GM19452 (cell line): Measurements from ENCODE around the gene TMED4.
"Not testable (repeated sequence)": the region's sequence is repeated elsewhere in the genome, so short reads cannot be mapped to it uniquely, and the experiment has no call there.

Experiments used
- ATAC-seq: cut with Tn5 transposase; IDR thresholded peaks from one replicate; pipeline ENCODE4 v1.9.1; 2021; ENCODE audit not compliant: unreplicated experiment

TMED4 gene

DNA sequence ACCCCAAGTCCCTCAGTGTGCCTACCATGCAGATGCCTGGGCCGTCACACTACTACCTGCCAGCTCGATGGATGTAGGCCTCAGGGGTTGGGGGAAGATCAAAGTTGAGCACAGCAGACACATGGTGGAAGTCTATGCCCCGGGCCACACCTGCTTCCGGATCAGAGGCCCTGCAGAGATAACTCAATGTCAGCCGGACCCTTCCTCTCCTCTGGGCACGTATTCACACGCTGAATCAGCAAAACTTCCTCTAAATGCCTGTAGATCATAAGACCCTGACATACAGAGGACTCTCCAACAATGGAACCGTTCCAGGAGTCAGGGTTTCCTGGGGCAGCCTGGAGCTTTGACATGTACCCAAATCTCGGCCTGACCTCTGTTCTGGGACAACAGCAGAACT lies 12.1 kb downstream of the TMED4 start:
- no peak for ATAC-seq

DNA sequence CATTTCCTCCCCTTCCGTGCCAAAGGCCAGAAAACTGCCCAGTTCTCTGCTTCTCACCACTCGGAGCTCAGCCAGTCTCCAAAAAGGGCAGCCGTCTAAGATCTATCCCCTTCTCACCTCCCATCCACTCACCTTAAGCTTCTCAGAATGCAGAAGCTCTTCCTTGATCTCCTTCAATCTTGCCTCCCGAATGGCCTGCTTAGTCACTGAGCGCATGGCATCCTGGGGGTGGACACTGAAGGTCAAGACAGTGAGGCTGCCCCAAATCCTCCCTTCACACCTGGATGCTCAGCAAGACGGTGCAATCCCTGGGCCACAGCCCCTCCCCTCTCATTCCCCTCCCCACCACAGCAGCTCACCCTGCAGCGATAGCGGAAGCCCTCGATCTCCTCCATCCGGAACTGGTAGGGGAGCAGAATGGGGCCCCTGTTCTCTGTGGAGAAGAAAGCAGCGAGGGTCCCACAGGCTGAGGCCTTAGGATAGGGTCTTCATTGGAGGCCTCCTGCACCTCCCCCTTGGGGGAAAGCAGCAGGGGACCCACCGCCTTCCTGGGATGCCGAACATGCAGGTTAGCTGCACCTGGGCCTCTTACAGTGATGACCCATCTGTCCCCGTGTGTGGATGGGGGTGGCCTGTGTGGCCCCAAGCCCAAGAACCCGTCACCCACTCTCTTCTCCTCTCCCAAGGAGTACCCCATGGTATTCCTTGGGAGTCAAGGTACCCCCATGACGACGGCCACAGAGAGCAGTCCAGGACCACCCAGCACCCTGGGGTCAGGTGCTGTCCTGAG lies 13.1 kb downstream of the TMED4 start:
- no peak for ATAC-seq

DNA sequence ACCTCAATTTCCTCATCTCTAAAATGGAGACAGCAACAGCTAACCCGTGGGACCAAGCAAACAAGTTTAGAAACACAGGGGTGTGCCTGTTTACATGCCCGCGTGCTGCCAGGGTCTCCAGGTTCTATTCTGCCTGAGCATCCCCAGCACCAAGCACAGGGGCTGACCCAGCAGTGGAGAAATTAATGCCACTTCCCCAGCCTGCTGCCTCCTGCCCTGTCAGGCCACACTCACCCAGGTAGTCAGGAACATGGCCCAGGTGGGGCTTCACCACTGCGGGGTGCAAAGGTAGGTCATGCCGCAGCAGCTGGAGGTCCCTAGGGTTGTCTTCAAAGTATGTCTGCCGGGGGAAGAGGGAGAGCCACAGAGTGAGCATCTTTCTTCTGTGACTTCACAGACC lies 14.1 kb downstream of the TMED4 start:
- ATAC-seq: no peak

DNA sequence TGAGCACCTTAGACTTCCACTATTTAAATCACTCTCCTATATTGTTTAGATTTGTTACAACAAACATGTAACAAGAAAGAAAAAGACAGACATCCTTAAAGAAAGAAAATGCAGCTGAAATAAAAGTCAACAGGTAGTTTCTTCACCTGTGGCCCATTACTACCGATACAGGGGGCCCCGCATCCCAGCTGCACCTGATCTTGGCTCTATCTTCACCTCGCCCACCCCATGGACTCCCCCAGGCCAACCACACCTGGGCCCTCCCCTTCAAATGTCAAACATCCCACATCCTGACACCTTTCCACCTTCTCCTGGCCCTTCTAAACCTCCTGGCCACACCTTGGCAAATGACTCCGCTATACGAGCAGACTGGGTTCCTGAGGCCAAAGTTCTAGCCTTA lies 15.4 kb downstream of the TMED4 start:
- ATAC-seq: no peak

DNA sequence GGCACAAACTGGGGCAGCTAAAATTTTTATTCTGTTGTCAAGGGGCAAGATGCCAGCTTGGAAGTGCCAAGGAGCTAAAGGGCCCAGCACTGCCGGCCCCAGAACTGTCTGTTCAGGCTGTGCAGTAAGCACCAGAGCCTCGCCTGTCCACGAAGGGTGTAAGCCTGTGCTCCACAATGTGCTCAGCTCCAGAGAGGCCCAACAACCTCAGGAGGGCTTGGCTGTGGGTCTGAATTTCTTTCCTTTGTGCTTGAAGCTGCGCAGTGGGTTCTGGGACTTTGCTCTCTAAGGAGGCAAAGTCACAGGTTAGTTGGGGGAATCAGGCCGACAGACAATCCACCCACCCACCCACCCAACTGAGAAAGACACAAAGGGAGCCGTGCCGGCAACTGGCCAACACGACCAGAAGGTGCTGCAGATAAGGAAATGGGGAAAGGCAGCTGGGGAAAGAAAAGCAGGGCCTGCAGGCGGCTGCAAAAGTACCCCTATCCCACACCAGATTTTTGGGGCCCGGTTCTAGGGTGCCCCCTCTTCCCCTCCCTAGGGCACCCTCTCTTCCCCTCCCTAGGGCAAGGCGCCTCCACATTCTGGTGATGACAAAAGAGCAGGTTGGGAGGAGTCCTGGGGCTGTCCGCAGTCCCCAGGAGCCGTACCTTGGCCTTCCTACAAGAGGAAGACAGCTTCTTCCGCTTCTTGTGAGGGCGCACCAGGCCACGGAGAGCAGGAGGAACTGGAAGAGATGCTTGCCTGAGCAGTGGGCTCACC lies 16.1 kb downstream of the TMED4 start:
- ATAC-seq: peak; percentile 31

DNA sequence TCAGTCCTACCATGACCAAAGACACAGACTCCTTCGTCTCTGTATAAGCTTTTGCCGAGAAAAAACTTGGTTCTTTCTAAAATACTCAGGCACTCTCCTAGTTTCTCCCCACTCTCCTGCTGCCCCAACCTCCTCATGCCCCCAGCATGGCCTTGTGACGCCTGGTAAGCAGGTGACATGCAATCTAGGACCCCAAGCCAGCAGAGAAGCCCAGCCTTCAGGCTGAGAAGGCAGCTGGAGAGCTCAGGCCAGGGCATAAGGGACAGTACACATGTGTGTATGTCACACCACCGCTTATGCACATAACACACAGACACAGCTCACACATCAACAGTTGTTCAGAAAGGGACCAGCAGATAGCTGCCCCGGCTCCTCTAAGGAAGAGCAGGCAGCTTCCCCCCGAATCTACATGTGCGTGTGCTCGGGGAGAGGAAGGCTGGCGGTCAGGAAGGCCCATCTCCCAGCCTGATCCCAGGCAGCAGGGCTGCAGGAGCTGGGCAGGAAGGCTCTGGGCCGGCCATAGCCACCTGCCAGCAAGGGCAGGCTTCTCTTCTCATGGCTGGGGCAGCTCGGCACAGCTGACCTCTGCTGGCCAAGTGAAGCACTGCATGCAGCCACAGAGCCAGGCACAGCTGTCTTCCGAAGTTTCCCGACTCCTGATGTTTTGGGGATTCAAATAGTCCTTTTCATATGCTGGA lies 16.8 kb downstream of the TMED4 start:
- peak; percentile 73 for ATAC-seq

DNA sequence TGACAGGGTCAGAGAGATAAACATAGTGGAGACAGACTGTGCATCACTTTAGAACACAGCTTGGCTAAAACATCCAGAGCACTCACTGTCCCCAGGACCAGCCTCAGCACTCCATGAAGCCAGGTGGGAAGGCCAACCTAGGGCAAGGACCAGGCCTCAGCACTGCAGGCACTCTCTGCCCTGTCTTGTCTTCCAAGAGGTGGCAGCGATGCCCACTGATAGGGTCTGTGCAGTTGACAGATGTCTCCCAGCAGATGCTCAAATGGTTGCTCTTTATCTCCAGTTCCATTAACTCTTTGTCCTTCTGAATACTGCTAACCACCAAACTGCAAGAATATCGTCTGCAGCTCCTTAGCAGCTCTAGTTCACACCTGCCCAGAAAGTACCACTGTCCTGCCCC lies 17.4 kb downstream of the TMED4 start:
- ATAC-seq: no peak

DNA sequence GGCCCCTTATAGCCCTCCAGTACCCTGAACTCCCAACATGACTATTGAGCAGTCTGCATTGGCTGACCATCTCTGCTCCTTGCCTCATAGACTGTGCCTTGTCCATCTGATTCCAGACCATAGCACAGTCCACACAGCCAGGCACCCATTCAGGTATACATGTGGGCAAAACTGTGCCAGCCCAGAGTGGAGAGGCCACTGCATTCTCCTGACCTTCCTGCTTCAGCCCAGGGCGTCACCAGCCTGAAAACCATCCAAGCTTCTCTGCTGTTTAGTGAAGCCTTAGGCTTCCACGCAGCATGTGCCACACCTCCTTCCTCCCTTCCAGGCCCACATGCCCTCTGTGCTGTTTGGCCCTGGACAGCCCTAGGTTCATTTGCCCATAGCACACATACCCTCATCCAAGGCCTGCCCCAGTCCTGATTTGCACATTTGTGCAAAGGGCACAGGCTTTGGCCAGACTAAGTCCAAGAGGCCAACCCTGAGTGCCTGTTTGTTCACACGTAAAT lies 18.8 kb downstream of the TMED4 start:
- no peak for ATAC-seq

DNA sequence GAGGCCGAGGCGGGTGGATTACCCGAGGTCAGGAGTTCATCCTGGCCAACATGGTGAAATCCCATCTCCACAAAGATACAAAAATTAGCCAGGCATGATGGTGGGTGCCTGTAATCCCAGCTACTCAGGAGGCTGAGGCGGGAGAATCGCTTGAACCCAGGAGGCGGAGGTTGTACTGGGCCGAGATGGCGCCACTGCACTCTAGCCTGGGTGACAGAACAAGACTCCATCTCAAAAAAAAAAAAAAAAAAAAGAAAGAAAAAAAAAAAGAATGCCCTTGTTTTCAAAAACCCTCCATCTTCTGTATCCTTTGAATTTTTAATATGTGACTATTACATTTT lies 19.4 kb downstream of the TMED4 start:
- not testable (repeated sequence) for ATAC-seq

DNA sequence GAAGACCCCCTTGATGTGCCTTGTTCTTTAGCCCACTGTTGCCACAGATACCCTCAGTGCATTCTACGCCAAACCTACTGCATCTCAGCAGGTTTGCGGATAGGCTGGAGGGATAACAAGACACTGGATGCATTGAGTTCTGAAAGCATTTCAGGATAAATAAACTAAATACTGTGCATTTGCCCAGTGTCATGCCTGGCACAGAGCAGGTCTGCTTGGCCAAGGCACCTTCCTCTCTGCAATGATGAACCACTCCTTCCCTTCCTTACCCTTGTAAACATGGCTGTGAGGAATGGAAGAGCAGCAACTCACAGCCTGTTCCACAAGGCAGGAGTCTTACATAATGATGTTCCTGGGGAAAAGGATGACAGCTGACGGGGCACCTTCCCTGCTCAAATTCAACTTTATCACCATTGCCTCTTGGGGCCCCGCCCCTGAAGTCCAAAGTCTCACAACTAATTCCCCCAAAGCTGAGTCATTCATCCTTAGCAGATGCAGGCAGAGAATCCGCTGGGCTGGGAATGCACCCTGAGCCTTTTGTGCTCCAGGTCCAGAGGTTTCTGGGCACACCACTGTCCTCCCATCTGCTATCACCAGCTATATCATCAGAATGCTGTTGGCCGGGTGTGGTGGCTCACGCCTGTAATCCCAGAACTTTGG lies 19.9 kb downstream of the TMED4 start:
- no peak for ATAC-seq

DNA sequence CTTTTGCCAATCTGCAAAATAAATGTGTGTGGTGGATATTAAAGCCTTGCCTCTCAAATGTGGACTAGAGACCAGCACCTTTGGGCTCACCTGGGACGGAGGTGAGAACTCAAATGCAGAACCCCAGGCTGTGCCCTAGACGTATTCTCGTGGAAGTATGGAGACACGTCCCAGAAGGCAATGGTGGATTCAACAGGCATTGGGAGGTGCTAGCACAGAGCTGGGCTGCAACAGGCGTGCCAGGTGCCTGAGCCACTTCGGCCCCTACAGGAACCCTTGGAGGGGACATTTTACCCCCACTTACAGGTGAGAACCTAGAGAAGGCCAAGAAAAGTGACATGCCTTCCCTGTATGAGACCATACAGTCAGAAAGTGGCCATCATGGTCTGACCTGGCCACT lies 20.6 kb downstream of the TMED4 start:
- no peak for ATAC-seq

DNA sequence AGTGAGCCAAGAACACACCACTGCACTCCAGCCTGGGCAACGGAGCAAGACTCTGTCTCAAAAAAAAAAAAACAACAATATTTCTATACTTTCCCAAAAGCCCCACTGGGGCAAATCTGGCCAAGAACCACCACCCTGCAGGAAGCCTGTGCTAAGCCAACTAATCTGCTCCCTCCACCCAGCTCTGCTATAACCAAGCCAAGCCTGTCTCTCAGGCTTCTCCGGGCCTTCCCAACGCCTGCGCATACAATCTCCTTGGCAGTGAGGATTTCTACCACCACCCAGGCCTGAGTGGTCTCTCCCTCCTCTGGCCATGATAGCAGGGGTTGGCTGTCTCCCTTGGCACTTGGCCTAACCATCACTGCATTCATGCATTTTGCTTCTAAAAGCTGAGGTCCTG lies 22.5 kb downstream of the TMED4 start:
- no peak for ATAC-seq

DNA sequence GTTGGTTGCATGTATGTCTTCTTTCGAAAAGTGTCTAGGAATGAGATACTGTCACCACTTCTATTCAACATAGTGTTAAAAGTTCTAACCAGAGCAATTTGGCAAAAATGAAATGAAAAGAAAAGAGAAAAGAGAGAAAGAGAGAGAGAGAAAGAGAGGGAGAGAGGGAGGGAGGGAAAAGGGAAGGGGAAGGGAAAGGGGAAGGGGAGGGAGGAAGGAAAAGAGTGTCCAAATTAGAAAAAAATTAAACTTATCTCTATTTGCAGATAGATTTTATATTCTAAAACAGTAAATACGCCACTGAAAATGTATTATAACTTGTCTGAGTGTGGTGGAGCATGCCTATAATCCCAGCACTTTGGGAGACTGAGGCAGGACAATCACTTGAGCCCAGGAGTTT lies 24.5 kb downstream of the TMED4 start:
- no peak for ATAC-seq

DNA sequence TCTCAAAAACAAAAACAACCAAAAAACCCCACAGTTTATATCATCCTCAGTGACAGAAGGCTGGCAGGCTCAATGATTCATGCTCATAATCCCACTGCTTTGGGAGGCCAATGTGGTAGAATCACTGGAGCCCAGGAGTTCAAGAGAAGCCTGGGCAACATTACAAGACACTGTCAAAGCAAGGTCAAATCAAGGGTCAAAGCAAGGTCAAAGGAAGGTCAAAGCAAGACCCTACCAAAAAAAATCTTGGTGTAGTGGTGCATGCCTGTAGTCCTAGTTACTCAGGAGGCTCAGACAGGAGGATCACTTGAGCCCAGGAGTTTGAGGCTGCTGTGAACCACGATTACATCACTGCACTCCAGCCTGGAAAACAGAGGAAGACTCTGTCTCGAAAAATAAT lies 26.7 kb downstream of the TMED4 start:
- ATAC-seq: no peak

DNA sequence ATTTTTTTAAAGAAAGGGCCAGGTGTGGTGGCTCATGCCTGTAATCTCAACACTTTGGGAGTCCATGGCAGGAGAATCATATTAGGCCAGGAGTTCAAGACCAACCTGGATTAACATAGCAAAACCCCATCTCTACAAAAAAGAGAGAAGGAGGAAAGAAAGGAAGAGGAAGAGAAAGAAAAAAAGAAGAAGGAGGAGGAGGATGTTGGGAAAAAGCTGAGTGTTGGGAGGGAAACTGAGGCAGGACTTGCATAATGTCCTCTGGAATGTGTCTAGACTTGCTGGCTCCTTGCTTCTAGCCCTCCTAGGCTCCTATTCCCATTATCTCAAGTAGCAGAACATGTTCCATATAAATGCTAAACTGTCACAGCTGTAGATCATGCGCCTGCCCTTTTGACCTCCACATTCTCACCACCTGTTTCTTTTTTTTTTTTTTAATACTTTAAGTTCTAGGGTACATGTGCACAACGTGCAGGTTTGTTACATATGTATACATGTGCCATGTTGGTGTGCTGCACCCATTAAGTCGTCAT lies 29.5 kb downstream of the TMED4 start:
- ATAC-seq: not testable (repeated sequence)

DNA sequence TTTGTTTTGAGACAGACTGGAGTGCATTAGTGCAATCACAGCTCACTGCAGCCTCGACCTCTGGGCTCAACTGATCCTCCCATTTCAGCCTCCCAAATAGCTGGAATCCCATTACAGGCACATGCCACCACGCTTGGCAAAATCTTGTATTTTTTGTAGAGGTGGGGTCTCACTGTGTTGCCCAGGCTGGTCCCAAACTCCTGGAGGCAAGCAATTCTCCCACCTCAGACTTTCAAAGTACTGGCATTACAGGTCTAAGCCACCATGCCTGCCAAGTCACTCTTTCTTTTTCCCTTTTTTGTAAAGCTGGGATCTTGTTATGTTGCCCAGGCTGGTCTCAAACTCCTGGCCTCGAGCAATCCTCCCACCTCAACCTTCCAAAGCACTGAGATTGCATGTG lies 32.6 kb downstream of the TMED4 start:
- no peak for ATAC-seq

DNA sequence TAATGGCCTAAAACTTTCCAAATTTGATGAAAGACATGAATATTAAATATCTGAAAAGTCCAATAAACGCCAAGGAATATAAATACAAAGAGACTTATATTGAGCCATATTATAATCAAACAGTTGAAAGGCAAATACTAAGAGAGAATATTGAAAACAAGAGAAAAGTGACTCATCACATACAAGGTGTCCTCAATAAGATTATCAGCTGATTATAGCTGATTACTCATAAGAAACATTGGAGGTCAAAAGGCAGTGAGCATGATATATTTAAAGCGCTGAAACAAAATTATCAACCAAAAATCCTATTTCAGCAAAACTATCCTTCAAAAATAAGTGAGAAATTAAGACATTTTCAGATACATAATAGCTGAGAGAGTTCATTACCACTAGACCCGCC lies 33.1 kb downstream of the TMED4 start:
- no peak for ATAC-seq

DNA sequence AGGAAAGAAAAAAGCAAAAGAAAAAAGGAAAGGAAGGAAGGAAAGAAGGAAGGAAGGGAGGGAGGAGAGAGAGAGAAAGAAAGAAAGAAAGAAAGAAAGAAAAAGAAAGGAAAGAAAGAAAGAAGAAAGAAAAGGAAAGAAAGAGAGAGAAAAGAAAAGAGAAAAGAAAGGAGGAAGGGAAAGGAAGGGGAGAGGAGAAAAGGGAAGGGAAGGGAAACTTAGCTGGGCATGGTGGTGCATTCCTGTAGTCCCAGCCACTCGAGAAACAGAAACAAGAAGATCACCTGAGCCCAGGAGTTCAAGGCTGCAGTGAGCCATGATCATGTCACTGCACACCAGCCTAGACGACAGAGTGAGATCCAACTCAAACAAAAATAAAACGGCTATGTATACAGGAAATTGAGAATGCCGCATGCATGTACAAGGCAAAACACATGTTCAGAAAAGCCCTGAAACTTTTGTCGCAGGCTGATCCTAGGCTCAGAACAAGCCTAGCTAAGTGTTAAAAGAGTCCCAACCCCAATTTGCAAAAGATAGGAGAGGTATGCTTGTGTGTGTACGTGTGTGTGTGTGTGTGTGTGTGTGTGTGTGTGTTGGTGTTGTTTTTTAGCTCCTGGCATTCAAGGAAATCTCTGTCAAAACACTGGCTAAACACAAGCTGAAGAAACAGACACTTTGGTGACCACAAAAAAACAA lies 34.3 kb downstream of the TMED4 start:
- ATAC-seq: no peak

DNA sequence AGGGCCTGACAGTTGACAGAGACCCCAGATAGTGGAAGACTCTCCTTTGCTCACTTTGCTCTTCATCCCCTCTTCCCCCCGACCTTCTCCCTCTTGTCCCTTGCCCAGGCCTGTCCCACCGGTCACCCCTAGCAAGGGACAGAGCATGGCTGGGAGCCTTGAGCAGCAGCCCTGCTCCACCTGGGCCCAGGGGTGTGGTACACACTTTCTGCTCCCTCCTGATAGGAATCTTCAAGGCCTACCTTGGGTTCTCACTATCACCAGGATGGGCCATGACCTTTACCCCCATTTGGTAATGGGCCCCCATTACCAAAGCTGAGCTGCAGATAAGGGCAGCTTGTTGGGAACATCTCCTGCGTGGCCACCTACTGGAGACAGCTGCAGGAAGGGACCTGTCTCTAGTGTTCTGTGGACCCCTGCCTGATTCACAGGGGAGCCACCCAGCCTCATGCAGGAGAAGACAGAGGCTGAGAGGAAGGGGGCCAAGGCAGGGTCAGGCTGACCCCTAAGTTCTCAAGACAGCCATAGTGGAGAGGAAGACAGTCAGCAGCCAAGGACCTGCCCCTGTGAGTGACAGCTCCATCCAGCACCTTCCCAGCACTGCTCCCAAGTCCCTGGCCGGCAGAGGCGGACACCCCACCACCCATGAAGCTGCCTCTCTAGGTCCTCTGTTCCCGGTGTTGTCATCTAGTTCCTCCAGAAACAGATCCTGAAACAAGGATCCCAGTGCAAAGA lies 40.0 kb downstream of the TMED4 start:
- no peak for ATAC-seq
